Esophagus muscularis mucosa (tissue), 3 donors: ENCODE measurements around the gene DNAJB13.

Source experiments
- POLR2A ChIP-seq: fragments of 450-650 bp; IDR thresholded peaks from one replicate; pipeline ENCODE4 v1.6.1; 2017; ENCODE audit warnings: antibody characterized with exemption, moderate library complexity, mild to moderate bottlenecking, low read depth
- TF ChIP-seq, protein P1 (sequence below), 3 experiments: fragments of 200-600 bp in 2 of 3; fragments of 450-650 bp in 1 of 3; sonication (generic) in 2 of 3; IDR thresholded peaks; one replicate each; pipeline ENCODE4 v1.5.1; 2017 to 2019; ENCODE audit warnings: antibody characterized with exemption in 3 of 3, mild to moderate bottlenecking in 2 of 3, moderate library complexity in 1 of 3

DNA sequence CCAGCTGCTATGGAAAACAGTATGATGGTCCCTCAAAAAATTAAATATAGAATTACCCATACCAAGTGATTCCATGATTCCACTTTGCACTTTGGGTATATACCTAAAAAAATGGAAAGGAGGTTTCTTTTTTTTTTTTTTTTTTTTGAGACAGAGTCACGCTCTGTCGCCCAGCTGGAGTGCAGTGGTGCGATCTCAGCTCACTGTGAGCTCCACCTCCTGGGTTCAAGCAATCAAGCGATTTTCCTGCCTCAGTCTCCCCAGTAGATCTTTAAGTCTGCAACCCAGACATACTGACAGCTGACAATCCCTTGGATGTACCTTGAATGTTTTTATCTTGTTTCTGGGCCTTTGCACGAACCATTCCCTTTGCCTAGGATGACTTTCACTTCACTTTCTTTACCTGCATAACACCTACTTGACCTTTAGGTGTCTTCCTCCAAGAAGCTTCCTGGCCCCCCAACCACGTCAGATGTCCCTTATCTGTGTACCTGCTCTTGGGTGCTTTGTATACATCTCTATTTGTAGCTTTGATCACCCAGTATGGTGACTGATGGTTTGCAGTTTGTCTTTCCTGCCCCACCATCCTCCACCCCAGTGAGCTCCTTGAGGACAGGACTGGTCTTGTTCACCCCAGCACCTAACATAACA lies 46.4 kb downstream of the DNAJB13 start:
- TF ChIP-seq, protein P1, sequence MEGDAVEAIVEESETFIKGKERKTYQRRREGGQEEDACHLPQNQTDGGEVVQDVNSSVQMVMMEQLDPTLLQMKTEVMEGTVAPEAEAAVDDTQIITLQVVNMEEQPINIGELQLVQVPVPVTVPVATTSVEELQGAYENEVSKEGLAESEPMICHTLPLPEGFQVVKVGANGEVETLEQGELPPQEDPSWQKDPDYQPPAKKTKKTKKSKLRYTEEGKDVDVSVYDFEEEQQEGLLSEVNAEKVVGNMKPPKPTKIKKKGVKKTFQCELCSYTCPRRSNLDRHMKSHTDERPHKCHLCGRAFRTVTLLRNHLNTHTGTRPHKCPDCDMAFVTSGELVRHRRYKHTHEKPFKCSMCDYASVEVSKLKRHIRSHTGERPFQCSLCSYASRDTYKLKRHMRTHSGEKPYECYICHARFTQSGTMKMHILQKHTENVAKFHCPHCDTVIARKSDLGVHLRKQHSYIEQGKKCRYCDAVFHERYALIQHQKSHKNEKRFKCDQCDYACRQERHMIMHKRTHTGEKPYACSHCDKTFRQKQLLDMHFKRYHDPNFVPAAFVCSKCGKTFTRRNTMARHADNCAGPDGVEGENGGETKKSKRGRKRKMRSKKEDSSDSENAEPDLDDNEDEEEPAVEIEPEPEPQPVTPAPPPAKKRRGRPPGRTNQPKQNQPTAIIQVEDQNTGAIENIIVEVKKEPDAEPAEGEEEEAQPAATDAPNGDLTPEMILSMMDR (IDR thresholded peaks at IDR 0.05) = no peak
- no peak for TF ChIP-seq POLR2A
